Fibroblast of lung (primary cell): ENCODE measurements around the gene ASXL3. TPM values are rescaled to one million over a fixed set of nuclear protein-coding genes. Genes with fewer than 3 reads are reported as not detected.

Experiments
- DNase-seq, 2 donors: peaks; one replicate each; pipeline versions ENCODE4 v3.0.0 to v3.0.0-alpha.2; 2010; ENCODE audit warnings: low read depth in 2 of 2
- H2AFZ ChIP-seq: 2 replicates; pipeline ENCODE4 v1.5.1; 2012; ENCODE audit warnings: low read length, control low read depth, inconsistent platforms
- H3K27ac ChIP-seq: 2 replicates; pipeline ENCODE4 v1.5.1; 2011; ENCODE audit warnings: low read length, control low read depth; ENCODE audit not compliant: insufficient read depth
- H3K27me3 ChIP-seq: 2 replicates; pipeline ENCODE4 v1.5.1; 2011; ENCODE audit warnings: mild to moderate bottlenecking, low read length; ENCODE audit not compliant: control insufficient read depth, insufficient read depth
- H3K36me3 ChIP-seq: 2 replicates; pipeline ENCODE4 v1.5.1; 2011; ENCODE audit warnings: low read length; ENCODE audit not compliant: control insufficient read depth, insufficient read depth
- H3K4me1 ChIP-seq: 2 replicates; pipeline ENCODE4 v1.5.1; 2011; ENCODE audit warnings: low read length; ENCODE audit not compliant: control insufficient read depth, insufficient read depth; ENCODE audit errors: extremely low read depth
- H3K4me2 ChIP-seq: 2 replicates; pipeline ENCODE4 v1.5.1; 2011; ENCODE audit warnings: low read length, control low read depth; ENCODE audit not compliant: insufficient read depth; ENCODE audit errors: extremely low read depth
- H3K4me3 ChIP-seq, 4 experiments: fragments of 200-600 bp in 1 of 4; sonication (generic) in 1 of 4; replicated peaks in 1 of 4; 2 replicates each; pipeline ENCODE4 v1.5.1; 2011 to 2016; ENCODE audit warnings: low read length in 4 of 4, low read depth in 3 of 4, mild to moderate bottlenecking in 3 of 4, control low read depth in 2 of 4, inconsistent platforms in 1 of 4, mixed read lengths in 1 of 4; ENCODE audit not compliant: insufficient read depth in 1 of 4; ENCODE audit errors: control extremely low read depth in 1 of 4
- H3K79me2 ChIP-seq: 2 replicates; pipeline ENCODE4 v1.5.1; 2012; ENCODE audit warnings: mild to moderate bottlenecking, low read length, inconsistent platforms; ENCODE audit not compliant: control insufficient read depth, insufficient read depth
- H3K9ac ChIP-seq: 2 replicates; pipeline ENCODE4 v1.5.1; 2011; ENCODE audit warnings: mild to moderate bottlenecking, low read length, control low read depth; ENCODE audit not compliant: insufficient read depth
- H3K9me3 ChIP-seq: 2 replicates; pipeline ENCODE4 v1.5.1; 2012; ENCODE audit warnings: low read depth, low read length; ENCODE audit not compliant: control insufficient read depth, insufficient read depth
- H4K20me1 ChIP-seq: 2 replicates; pipeline ENCODE4 v1.5.1; 2011; ENCODE audit warnings: low read length; ENCODE audit not compliant: control insufficient read depth, insufficient read depth; ENCODE audit errors: extremely low read depth
- CTCF ChIP-seq, 2 donors: IDR thresholded peaks in 1 of 2; conservative IDR thresholded peaks in 1 of 2; 1 replicate in 1 of 2; 2 replicates in 1 of 2; pipeline ENCODE4 v1.5.1; 2011 to 2012; ENCODE audit warnings: low read length in 2 of 2, control low read depth in 1 of 2, inconsistent platforms in 1 of 2, low read depth in 1 of 2, mild to moderate bottlenecking in 1 of 2
- EZH2 ChIP-seq: IDR thresholded peaks from 2 replicates; pipeline ENCODE4 v1.5.1; 2012; ENCODE audit warnings: low read length, control low read depth, mild to moderate bottlenecking; ENCODE audit errors: missing control alignments
- polyA plus RNA-seq, 2 donors: library from polyadenylated mRNA; depleted of rRNA in 1 of 2; stranded (reverse) in 1 of 2; unstranded in 1 of 2; fragments of >200 nt; gene quantifications; 2 replicates each; pipeline ENCODE4 v1.2.1, GENCODE V29; 2011 to 2012; ENCODE audit warnings: missing spikeins in 1 of 2
- total RNA-seq: library from RNA; depleted of rRNA; stranded (reverse); fragments of >200 nt; gene quantifications from 2 replicates; pipeline ENCODE4 v1.2.1, GENCODE V29; 2014

Gene ASXL3
- total and polyA plus RNA-seq, 2 donors (not counting 1 experiment from before 2014, with no cell fraction given): 0.06 to 0.66 TPM

- Histone ChIP-seq H3K4me2 (no peak overlapping the region), H3K9me3 (no peaks in the 10 kb centered on the region), H3K4me1 (no peaks in the 10 kb centered on the region), H2AFZ (no peak overlapping the region), H3K9ac (no peak overlapping the region), H4K20me1 (no peaks in the 10 kb centered on the region), H3K36me3 (no peaks in the 10 kb centered on the region), H3K27me3 (no peaks in the 10 kb centered on the region), H3K4me3 (no peak overlapping the region), H3K79me2 (no peaks in the 10 kb centered on the region), H3K27ac (no peak overlapping the region)
- no peak for TF ChIP-seq EZH2
- TF ChIP-seq CTCF (conservative IDR thresholded peaks at IDR 0.05 in 1 of 2, IDR thresholded peaks at IDR 0.05 in 1 of 2; ENCODE audit: low read depth in 1 of 2, low read length in 2 of 2): no peak
- DNase-seq: no peak
These were observed 98.6 kb downstream of the ASXL3 start for GRCh38 chr18:33676593-33676992.

GRCh38 chr18:33677891-33678290, 99.9 kb downstream of the ASXL3 start:
- Histone ChIP-seq H3K4me1 (no peaks in the 10 kb centered on the region), H3K9ac (no peak overlapping the region), H3K4me3 (no peak overlapping the region), H3K4me2 (no peak overlapping the region), H3K36me3 (no peaks in the 10 kb centered on the region), H3K27ac (no peak overlapping the region), H3K79me2 (no peaks in the 10 kb centered on the region), H3K27me3 (no peaks in the 10 kb centered on the region), H2AFZ (no peak overlapping the region), H3K9me3 (no peaks in the 10 kb centered on the region), H4K20me1 (no peaks in the 10 kb centered on the region)
- TF ChIP-seq CTCF (conservative IDR thresholded peaks at IDR 0.05 in 1 of 2, IDR thresholded peaks at IDR 0.05 in 1 of 2; ENCODE audit: low read depth in 1 of 2, low read length in 2 of 2) (no peak), EZH2 (no peak)
- no peak for DNase-seq

GRCh38 chr18:33682436-33682835, 104.4 kb downstream of the ASXL3 start:
- Histone ChIP-seq H4K20me1 (no peaks in the 10 kb centered on the region), H3K36me3 (no peaks in the 10 kb centered on the region), H3K4me1 (no peaks in the 10 kb centered on the region), H3K4me3 (no peak overlapping the region), H3K27me3 (no peaks in the 10 kb centered on the region), H3K79me2 (no peaks in the 10 kb centered on the region), H2AFZ (no peak overlapping the region), H3K27ac (no peak overlapping the region), H3K9me3 (no peaks in the 10 kb centered on the region), H3K9ac (no peak overlapping the region), H3K4me2 (no peak overlapping the region)
- no peak for DNase-seq
- no peak for TF ChIP-seq CTCF (conservative IDR thresholded peaks at IDR 0.05 in 1 of 2, IDR thresholded peaks at IDR 0.05 in 1 of 2; ENCODE audit: low read depth in 1 of 2, low read length in 2 of 2)
- no peak for TF ChIP-seq EZH2
